GM19463 (cell line): ENCODE data around the gene ADPRS.

ENCODE experiments used
- ATAC-seq: cut with Tn5 transposase; IDR thresholded peaks from one replicate; pipeline ENCODE4 v1.9.1; 2021; ENCODE audit warnings: mild to moderate bottlenecking, moderate library complexity; ENCODE audit not compliant: unreplicated experiment

ADPRS gene

DNA sequence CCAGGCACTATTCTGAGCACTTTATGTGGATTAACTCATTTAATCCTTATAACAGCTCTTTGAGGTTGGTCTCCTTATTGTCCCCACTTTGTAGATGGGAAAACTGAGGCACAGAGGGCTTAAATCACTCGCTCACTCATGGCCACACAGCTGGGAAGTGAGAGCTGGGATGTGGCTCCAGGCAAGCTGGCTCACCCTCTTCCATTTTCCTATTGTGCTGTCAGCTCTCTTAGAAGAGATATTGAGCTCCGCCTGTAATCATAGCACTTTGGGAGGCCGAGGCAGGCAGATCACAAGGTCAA is 40.2 kb downstream of the ADPRS start:
- ATAC-seq = no peak

DNA sequence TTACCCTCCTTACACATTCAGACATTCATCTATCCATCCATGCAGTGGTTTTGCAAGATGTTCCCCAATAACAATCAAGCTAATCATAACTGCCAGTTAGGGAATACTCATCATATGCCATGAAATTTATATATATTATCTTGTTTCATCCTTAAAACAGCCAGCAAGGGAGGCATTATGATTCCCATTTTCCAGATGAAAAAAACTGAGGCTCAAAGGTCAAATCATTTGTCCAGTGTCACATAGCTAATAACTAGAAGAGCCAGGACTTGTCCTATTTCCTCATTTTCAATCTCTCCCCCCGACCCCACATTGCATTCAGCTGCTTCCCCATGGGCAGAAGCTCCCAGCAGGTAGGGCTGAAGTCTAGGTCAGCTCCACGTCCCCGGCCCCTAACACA is 43.3 kb downstream of the ADPRS start:
- no peak for ATAC-seq

DNA sequence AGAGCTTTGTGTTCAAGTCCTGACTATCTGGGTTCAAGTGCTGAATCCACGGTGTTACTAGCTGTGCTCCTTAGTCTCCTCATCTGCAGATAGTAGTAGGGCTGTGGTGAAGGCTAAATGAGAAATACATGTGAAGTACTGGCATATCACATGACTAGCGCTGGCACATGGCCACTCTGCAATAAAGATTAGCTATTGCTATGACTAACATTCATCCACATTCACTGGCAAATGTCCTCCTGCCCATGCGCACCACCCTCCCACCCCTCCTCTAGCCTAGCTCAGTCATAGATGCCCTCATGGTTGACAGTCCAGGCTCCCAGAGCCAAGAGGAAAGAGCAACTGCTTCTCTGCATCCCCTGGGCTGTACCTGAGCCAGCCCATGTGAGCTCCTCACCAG is 44.8 kb downstream of the ADPRS start:
- ATAC-seq = no peak

DNA sequence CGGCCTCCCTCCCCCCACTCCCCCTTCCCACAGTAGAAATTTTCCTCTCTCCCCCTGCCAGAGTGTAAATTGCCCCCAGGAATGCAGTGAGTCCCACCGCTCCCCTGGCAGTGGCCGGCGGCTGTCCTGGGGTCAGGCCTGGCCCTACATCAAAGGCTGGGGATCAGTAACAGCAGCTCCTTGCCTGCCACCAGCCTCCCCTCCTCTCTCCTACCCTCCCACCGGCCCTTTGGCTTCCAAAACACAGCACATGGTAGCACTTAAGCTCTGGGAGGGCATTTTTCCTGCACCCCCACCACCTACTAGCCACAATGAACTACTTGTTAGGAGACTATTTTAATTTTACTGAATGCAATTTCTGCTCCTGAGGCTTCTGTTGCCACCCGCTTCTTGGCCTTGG is 45.3 kb downstream of the ADPRS start:
- ATAC-seq = no peak

DNA sequence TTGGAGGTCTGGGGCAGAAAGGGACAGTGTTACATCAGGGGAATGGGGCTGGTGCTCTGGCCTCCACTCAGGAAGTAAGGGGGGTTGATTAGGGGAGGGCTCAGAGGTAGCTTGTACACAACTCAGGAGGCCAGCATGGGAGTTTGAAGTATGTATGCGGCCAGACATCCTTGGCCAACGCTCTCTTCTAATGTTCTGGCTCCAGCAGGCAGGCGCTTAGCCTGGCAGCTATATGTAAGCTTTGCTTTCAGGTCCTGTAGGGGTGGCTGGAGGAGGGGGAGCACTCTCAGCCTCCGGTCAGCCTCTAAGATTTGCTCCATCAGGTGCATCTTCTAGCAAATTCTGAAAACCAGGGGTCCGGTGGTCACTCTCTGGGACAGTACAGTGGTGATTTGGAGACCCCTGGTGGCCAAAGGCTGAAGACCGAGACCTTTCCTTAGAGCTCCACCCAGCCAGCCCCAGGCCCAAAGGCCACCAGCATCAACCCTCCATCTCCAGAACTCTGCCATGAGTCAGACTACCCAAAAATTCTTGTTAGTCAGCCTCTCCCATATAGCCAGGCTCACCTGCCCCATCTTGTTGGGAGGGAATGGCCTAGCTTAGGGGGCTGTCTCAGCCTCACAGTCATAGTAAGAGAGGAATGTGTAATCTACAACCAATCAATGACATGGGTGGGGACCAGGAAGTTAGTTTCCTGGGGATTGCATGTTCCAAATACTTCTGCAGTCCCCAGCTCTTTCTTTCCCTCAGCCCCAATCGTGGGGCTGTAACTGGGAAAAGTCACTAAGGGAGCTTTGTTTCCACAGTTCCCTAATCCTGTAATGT is 46.0 kb downstream of the ADPRS start:
- no peak for ATAC-seq

DNA sequence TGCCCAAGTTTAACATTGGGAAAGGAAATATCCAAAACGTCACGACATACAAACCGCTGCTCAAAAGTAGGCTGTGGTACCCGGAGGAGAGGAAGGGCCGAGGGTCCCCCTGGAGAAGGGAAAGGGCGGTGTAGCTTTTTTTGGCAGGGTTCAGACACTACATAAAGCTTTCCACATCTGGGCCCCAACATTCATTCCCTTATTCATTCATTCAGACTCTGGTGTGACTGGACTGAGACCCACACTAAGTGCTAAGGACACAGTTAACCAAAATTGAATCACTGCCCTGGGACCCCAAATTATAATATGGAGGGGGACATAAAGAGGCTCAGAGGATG is 46.6 kb downstream of the ADPRS start:
- ATAC-seq = no peak

DNA sequence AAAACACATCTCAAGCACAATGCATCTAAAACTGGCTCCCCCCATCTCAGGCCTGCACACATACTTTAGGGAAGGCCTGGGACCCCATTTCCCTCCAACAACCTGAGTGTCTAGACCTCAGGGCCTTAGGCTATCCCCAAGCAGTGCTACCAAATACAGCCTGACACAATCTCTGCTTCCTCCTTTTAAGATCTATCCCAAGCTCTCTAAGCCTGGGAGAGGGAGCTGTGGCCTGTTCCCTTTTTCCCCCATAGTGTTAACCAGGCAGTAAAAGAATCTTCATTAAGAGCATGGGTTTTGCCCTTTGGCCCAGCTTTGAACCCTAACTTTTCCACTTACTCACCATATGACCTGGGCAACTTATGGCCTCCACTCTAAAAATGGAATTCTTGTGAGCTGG is 47.1 kb downstream of the ADPRS start:
- ATAC-seq = no peak

DNA sequence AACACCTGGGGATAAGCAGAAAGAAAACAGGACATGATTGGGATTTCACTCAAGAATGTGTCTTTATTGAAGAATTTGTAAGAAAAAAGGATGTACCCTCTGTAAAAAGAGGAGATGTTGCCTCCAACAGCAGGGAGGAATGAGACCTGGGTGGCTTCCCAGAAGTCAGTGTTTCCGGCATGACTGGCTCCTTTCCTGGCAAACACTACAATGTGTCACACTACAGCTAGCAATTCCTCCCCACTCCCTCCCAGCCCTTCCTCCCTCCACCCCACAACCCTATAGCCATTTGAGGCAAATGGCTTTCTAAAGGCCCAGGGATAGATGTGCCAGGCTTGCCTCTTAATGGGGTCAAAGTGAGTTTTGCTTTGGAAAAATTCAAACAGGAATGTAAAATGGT is 47.8 kb downstream of the ADPRS start:
- ATAC-seq = no peak

DNA sequence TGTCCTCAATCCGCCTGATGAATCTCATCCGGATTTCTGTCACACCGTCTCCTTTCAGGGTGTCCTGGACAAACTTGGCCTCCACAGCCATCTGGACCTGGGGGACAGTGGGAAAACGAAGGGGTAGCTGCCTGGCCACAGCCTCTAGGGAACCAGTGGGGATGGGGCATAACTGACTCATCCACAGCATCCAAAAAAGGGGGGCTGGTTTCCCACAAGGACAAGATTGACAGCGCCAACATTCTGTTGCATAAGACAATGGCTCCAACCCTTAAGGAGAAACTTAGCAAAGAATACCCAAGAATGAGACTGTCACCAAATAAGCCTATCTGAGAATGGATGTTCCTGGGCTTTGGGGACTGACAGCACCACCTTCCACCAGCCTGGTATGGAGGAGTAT is 48.5 kb downstream of the ADPRS start:
- ATAC-seq = no peak

DNA sequence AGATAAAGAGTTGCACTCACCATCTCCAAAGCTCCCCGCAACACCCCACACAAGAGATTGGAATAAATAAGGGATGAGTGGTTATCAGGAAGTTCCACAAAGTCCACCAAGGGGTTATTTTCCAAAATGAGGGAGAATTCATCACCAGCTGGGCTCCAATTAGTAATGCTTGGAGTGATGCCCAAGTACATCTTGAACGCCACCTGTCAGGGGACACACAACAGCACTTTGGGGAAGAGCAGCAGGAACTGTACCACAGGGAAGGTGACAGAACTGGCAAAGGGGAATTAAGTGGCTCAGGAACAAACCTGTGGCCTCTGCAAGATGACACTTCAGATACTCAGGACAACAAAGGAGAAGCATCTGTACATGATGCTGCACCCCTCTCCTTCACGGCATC is 49.1 kb downstream of the ADPRS start:
- no peak for ATAC-seq

DNA sequence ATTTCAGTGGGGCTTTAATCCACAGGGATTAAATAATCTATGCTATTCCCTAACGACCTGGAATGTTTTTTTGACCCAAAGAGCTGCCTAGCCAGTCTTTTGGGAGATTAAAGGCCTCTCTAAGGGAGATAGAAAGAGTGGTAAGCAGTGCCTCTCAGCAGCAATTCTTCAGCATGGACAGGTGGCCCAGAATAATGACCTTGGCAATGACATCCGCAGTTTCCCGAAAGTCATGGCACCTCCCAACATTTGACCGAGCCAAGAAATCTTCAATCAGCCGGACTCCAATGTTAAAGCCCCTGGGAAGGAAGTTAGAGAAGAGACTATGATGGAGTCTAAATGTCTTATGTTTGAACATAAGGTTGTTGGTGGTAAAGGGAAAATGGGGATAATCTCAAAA is 50.8 kb downstream of the ADPRS start:
- no peak for ATAC-seq

DNA sequence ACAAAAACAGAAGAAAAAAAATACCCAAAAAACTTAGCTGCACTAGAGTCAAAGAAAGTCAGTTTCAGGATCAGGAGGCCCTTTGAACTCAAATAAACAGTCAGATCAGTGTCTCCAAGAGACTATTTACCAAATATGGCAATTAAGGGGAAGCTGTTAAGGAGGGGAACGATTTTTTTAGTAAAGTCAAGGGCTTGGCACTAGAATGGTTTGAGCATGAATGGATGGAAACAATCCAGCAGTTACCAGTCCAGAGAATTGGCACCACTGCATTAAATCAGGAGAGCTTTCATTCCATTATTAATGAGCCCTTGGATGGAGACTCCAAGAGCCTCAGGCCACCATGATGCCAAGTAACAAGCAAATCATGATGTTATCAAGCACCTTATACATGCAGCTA is 53.4 kb downstream of the ADPRS start:
- ATAC-seq = no peak

DNA sequence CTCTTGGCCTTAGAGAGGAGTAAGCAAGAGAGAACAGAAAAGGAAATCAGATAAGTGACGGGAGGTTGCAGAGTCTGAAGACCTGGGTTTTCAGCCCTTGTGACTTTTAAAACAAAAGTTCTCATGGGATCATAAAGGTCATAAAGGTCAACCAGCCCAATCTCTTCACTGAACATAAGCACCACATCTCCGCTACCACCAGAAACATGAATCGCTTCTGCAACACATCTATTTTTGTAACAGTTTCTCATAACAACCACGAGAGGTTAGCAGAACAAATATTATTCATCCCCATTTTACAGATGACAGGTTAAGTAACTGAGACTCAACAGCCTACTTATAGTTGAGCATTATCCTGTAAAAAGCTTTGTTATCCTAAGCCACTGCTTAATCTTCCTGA is 54.7 kb downstream of the ADPRS start:
- no peak for ATAC-seq
